ENCODE data around the gene CCS.

GRCh38 chr11:66626382-66626781 is 33.4 kb downstream of the CCS start:
- TF ChIP-seq, protein P1, sequence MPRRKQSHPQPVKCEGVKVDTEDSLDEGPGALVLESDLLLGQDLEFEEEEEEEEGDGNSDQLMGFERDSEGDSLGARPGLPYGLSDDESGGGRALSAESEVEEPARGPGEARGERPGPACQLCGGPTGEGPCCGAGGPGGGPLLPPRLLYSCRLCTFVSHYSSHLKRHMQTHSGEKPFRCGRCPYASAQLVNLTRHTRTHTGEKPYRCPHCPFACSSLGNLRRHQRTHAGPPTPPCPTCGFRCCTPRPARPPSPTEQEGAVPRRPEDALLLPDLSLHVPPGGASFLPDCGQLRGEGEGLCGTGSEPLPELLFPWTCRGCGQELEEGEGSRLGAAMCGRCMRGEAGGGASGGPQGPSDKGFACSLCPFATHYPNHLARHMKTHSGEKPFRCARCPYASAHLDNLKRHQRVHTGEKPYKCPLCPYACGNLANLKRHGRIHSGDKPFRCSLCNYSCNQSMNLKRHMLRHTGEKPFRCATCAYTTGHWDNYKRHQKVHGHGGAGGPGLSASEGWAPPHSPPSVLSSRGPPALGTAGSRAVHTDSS (tag by site-specific recombination; IDR thresholded peaks at IDR 0.05) = no peak
- TF ChIP-seq ZNF777 (tag by site-specific recombination; IDR thresholded peaks at IDR 0.05; ENCODE audit: borderline replicate concordance) = no peak
- TF ChIP-seq ZNF112 (tag by site-specific recombination; IDR thresholded peaks at IDR 0.05) = no peak
